ENCODE measurements around the gene TAGLN. TPM values are rescaled to one million over a fixed set of nuclear protein-coding genes. Genes with fewer than 3 reads are reported as not detected.
"Not testable (repeated sequence)": the region's sequence is repeated elsewhere in the genome, so short reads cannot be mapped to it uniquely, and the experiment has no call there.

Gene TAGLN
- total and polyA plus RNA-seq, 2 experiments from 2014 or later, result 82.5 to 1,052 TPM

- peak; percentile 7 for TF ChIP-seq CTCF (IDR thresholded peaks at IDR 0.05; ENCODE audit: low read depth, low read length)
- H3K4me1 ChIP-seq (ENCODE audit: low read depth); H3K27me3 ChIP-seq; H3K36me3 ChIP-seq; H3K27ac ChIP-seq; H3K9me3 ChIP-seq (ENCODE audit: low read depth); H3K4me3 ChIP-seq: not testable (repeated sequence)
- DNase-seq (ENCODE audit: low read depth in 1 of 2, low spot score in 1 of 2), result peak in 1 of 2 donors; percentile 34
Measured at GRCh38 chr11:117208710-117209109, 9.5 kb downstream of the TAGLN start.

GRCh38 chr11:117209351-117210125 lies 10.4 kb downstream of the TAGLN start:
- H3K9me3 ChIP-seq (ENCODE audit: low read depth); H3K36me3 ChIP-seq: not testable (repeated sequence)
- DNase-seq (ENCODE audit: low read depth in 1 of 2, low spot score in 1 of 2), result peak in 1 of 2 donors; percentile 46

GRCh38 chr11:117210620-117211019 lies 11.4 kb downstream of the TAGLN start:
- H3K27ac ChIP-seq, result no peak overlapping the region
- TF ChIP-seq CTCF (IDR thresholded peaks at IDR 0.05; ENCODE audit: low read depth, low read length), result no peak
- no peaks in the 10 kb centered on the region for H3K9me3 ChIP-seq (ENCODE audit: low read depth)
- no peak for DNase-seq (ENCODE audit: low read depth in 1 of 2, low spot score in 1 of 2)
- H3K4me3 ChIP-seq, result no peak overlapping the region
- no peaks in the 10 kb centered on the region for H3K4me1 ChIP-seq (ENCODE audit: low read depth)
- H3K27me3 ChIP-seq, result no peaks in the 10 kb centered on the region
- no peaks in the 10 kb centered on the region for H3K36me3 ChIP-seq

More at GRCh38 chr11:117209351-117210125, 10.4 kb downstream of the TAGLN start:
- H3K27ac ChIP-seq; H3K4me3 ChIP-seq; H3K27me3 ChIP-seq; H3K4me1 ChIP-seq (ENCODE audit: low read depth): not testable (repeated sequence)

DNA sequence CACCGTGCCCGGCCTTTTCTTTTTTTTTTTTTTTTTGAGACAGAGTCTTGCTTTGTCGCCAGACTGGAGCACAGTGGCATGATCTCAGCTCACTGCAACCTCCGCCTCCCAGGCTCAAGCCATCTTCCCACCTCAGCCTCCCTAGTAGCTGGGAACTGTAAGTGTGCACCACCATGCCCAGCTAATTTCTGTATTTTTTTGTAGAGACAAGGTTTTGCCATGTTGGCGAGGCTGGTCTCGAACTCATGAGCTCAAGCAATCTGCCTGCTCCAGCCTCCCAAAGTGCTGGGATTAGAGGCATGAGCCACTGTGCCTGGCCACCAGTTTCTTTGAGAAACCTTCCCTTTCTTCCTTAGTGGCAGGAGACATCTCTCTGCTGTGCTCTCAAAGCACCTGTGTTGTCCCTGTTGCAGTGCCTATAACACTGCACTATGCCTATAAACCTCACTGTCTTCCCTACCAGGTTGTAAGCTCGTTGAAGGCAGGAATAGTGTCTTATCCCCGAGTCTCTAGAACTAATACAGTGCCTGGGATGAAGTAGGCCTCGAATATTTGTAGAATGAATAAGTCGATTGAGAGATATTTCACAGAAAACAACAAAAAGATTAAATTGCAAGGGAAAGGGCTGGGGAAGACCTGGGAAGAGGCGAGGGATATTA lies 13.7 kb downstream of the TAGLN start:
- Histone ChIP-seq H3K36me3 (peaks cover 3% of the 10 kb centered on the region), H3K4me1 (ENCODE audit: low read depth) (no peaks in the 10 kb centered on the region), H3K27me3 (no peaks in the 10 kb centered on the region), H3K9me3 (ENCODE audit: low read depth) (no peaks in the 10 kb centered on the region), H3K4me3 (no peak overlapping the region), H3K27ac (no peak overlapping the region)
- TF ChIP-seq CTCF (IDR thresholded peaks at IDR 0.05; ENCODE audit: low read depth, low read length), result no peak
- no peak for DNase-seq (ENCODE audit: low read depth in 1 of 2, low spot score in 1 of 2)

DNA sequence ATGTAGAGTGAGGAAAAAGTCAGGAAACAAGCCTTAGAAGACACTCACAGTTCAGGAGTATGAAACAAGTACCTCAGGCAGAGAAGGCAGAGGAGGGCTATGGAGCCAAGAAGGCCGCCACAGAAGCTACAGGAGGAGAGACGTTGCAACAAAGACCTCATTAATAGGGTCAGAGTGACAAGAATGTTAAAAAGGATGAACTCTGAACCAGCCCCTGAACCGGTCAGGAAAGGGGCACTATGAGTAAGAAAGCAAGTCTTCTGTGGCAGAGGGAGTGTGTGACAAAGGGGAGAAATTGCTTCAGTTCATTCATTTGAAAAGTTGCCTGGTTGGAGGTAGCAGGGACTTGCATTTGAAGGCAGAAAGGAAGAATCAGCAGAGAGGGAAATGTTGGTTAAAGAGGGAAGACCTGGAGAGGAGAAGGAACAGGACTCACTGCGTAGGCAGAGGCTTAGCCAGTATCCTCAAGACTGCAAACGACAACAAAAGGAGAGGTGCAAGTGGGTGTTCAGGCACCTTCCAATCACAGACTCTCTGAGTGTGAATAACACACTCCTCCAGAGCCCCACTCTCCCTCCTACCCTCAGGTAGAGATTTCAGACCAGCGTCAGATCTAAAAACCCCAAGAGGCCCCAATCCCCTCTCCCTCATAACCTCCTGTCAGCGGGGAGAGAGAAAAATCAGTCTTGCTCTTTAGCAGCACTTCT lies 15.4 kb downstream of the TAGLN start:
- DNase-seq (ENCODE audit: low read depth in 1 of 2, low spot score in 1 of 2), result no peak
- no peaks in the 10 kb centered on the region for H3K27me3 ChIP-seq
- no peak overlapping the region for H3K4me3 ChIP-seq
- no peaks in the 10 kb centered on the region for H3K9me3 ChIP-seq (ENCODE audit: low read depth)
- no peaks in the 10 kb centered on the region for H3K4me1 ChIP-seq (ENCODE audit: low read depth)
- no peak overlapping the region for H3K27ac ChIP-seq
- H3K36me3 ChIP-seq, result peaks cover 8% of the 10 kb centered on the region
- no peak for TF ChIP-seq CTCF (IDR thresholded peaks at IDR 0.05; ENCODE audit: low read depth, low read length)
